Sciatic nerve (tissue), 2 donors: ENCODE measurements around the gene ZNF28. TPM values are rescaled to one million over a fixed set of nuclear protein-coding genes. Genes with fewer than 3 reads are reported as not detected.
"Not testable (repeated sequence)": the region's sequence is repeated elsewhere in the genome, so short reads cannot be mapped to it uniquely, and the experiment has no call there.

Source experiments
- ATAC-seq: fragments of 200-7000 bp; cut with Tn5 transposase; one replicate; pipeline ENCODE4 v1.9.1; 2020; ENCODE audit warnings: mild to moderate bottlenecking, moderate library complexity
- DNase-seq: peaks from one replicate; pipeline ENCODE4 v3.0.0-alpha.2; 2020; ENCODE audit warnings: low spot score
- intact Hi-C: fragments of 100-400 bp; cut with DNase I; formaldehyde crosslinking; loops from one replicate; pipeline ENCODE4 v1.14.2; 2022
- total RNA-seq: library from RNA; stranded (reverse); fragmentation: NEBNext Ultra II Directional; extraction: Animal tissue kit (Norgen Biotek cat#: 25700); gene quantifications from one replicate; pipeline ENCODE4 v1.2.1, GENCODE V29; 2021
- donor health status: DM: no; HTN: no; CAD: no.
- donor health status: DM: no; HTN: no; CAD: no.

The ZNF28 gene
- 18.1 TPM for total RNA-seq

DNA sequence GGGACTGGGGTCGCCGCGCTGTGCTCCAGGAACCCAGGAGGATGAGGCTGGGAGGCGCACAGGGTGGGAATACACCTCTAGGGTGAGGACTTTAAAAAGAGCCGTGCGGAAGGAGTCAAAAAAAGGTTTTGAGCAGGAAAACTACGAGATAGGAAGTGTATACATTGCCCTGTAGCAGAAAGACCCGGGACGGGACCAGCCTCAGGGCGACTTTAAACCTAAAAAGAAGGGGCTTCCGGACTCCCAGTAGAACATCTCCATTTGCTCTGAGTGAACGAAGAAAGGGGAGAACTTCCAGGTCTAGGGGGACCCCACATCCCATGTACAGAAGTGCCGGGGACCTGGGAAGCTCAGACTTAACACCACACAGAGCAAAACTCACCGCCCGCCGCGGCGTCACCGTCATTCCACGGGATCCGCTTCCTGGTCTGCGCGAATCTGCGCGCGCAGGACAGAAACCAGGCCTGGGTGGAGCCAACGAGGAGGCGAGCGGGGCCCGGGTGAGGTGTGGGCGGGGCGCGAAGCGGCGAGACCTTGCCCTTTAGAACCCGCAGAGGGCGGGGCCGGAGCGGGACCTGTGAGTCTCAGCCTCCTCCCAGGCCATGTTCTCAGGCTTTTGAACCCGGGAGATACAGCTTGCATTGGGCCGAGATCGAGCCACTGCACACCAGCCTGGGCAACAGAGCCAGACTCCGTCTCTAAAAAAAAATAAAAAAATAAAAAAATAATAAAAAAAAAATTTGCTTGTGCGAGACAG is at the start of gene ZNF28:
TSS of gene ZNF28 (minus strand) at position 430 of the 757 bp plus-strand sequence. CDS start 3,675 bp downstream, outside the sequence.
- intact Hi-C loops = not testable (repeated sequence)
- DNase-seq (peak; percentile 80), ATAC-seq (peak; percentile 100)

DNA sequence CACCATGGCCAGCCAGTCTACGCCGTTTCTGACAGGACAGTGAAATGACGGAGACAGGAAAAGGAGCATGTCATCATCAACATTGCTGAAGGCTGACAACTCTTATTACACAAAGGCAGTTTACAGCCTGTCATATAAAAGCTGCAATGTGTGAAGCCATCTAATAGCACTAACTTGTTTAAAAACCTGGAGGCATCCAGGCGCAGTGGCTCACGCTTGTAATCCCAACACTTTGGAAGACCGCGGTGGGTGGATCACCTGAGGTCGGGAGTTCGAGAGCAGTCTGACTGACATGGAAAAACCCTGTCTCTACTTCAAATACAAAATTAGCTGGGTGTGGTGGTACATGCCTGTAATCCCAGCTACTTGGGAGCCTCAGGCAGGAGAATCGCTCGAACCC is 46.6 kb upstream of the ZNF28 start:
- DNase-seq = not testable (repeated sequence)

DNA sequence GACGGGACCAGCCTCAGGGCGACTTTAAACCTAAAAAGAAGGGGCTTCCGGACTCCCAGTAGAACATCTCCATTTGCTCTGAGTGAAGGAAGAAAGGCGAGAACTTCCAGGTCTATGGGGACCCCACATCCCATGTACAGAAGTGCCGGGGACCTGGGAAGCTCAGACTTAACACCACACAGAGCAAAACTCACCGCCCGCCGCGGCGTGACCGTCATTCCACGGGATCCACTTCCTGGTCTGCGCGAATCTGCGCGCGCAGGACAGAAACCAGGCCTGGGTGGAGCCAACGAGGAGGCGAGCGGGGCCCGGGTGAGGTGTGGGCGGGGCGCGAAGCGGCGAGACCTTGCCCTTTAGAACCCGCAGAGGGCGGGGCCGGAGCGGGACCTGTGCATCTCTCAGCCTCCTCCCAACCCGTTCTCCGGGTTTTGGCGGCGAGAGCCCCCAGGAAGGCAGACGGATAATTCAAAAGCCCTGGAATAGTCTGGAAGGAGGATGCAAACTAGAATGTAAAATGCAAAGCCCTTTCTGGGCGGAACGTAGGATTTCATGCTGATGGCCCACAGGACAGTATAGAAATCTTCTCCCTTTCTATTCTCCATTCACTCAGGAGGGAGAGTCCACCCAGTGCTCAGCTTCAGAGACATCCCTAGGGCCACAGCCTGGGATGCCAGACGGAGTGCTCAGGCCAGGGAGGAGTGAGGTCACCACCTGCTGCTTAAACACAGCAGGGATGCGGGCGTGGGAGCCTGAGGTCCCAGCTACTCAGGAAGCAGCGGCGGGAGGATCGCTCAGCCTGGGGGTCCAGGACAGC is 36.2 kb upstream of the ZNF28 start, which contains the start of gene ZNF468:
TSS of gene ZNF468 (minus strand) at position 242 of the 814 bp plus-strand sequence. CDS start 3,347 bp downstream, outside the sequence.
- intact Hi-C loops = not testable (repeated sequence)
- ATAC-seq (peak; percentile 100), DNase-seq (peak; percentile 89)

More for the DNA sequence above, 46.6 kb upstream of the ZNF28 start:
- intact Hi-C loops, ATAC-seq: not testable (repeated sequence)

DNA sequence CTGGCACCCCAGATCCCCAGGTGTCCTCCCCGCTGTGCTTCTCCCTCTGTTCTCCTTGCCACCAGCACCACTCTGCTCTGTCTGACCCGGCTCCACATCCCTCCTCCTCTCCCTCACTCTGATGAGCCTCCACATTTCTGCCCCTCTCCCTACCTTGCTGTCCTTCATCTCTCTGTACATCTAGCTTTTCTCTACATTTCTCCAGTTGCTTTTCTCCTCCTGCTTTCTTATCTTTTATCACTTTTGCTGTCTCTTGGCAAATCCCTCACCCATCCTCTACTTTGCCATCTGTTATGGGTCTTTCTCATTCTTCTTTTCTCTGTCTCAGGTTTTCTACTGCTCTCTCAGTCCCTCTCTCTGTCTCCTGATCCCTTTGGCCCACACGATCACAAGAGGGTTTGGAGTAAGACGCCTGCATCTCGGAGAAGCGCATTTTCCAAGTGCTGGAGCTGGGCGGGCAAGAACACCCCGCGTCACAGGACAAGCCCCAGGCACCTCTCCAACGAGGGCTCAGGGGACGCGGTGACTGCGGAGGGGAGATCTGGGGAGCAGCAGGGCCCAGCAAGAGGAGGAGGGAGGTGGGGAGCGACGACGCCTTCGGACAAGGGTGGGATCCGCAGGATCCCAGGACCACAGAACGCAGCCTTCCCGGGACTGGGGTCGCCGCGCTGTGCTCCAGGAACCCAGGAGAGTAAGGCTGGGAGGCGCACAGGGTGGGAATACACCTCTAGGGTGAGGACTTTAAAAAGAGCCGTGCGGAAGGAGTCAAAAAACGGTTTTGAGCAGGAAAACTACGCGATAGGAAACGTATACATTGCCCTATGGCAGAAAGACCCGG is 35.3 kb upstream of the ZNF28 start:
- intact Hi-C loops, DNase-seq: not testable (repeated sequence)
- ATAC-seq = peak; percentile 48

DNA sequence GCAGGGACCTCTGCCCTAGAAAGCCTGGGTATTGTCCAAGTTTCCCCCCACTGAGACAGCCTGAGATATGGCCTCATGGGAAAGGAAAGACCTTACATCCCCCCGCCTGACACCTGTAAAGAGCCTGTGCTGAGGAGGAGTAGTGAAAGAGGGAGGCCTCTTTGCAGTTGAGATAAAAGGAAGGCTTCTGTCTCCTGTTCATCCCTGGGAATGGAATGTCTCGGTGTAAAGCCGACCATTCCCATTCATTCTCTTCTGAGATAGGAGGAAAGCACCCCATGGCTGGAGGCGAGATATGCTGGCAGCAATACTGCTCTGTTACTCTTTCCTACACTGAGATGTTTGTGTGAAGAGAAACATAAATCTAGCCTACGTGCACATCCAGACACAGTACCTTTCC is 25.9 kb upstream of the ZNF28 start:
- ATAC-seq, intact Hi-C loops, DNase-seq: not testable (repeated sequence)

DNA sequence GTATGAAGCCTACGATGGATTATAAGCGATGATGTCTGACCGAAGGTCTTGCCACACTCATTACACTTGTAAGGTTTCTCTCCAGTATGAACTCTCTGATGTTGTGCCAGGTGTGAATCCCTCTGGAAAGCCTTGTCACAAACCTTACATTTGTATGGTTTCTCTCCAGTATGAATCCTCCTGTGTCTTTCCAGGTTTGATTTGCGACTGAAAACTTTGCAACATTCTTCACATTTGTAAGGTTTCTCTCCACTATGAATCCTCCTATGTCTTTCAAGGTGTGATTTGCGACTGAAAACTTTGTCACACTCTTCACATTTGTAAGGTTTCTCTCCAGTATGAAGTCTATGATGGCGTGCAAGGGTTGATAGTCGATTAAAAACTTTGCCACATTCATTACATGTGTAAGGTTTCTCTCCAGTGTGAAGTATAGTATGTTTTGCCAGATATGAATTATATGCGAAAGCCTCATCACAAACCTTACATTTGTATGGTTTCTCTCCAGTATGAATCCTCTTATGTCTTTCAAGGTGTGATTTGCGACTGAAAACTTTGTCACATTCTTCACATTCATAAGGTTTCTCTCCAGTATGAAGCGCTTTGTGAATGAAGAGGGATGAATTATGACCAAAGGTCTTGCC is 19.5 kb upstream of the ZNF28 start:
- intact Hi-C loops, DNase-seq, ATAC-seq: not testable (repeated sequence)

DNA sequence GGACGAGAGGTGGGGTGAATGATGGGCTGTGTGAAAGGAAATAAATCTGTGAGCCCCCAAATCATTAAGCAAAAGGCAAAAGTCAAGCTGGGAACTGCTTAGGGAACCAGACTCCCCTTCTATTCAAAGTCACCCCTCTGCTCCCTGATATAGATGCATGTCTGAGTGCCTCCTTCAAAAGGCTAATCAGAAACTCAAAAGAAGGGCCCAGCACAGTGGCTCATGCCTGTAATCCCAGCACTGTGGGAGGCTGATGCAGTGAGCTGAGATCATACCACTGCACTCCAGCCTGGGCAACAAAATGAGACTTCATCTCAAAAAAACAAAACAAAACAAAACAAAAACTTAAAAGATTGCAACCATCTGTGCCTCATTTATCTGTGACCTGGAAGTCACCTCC is 12.9 kb upstream of the ZNF28 start:
- intact Hi-C loops, ATAC-seq, DNase-seq: not testable (repeated sequence)

DNA sequence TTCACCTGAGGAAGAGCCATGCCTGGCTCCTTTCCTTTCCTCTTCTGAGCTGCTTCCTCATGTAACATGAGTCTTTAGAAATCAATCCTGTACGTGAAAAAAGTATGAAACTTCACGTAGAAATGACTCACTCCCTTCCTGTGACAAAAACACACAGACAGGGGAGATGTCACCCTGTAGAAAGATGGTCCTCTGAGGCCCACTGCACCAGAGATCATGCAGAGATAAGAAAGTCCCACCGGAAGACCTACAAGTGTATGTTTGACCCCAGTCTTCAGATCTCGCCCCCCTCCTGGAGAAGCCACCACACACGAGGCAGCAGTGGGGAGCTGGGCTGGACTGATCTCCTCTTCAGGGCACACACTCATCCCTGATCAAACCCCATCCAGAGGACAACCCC is 12.1 kb upstream of the ZNF28 start:
- intact Hi-C loops = not testable (repeated sequence)

DNA sequence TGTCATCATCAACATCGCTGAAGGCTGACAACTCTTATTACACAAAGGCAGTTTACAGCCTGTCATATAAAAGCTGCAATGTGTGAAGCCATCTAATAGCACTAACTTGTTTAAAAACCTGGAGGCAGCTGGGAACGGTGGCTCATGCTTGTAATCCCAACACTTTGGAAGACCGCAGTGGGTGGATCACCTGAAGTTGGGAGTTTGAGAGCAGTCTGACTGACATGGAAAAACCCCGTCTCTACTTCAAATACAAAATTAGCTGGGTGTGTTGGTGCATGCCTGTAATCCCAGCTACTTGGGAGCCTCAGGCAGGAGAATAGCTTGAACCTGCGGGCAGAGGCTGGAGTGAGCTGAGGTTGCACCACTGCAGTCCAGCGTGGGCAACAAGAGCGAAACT is 8.4 kb upstream of the ZNF28 start:
- intact Hi-C loops, ATAC-seq, DNase-seq: not testable (repeated sequence)

More for the DNA sequence above, 12.1 kb upstream of the ZNF28 start:
- not testable (repeated sequence) for ATAC-seq, DNase-seq

DNA sequence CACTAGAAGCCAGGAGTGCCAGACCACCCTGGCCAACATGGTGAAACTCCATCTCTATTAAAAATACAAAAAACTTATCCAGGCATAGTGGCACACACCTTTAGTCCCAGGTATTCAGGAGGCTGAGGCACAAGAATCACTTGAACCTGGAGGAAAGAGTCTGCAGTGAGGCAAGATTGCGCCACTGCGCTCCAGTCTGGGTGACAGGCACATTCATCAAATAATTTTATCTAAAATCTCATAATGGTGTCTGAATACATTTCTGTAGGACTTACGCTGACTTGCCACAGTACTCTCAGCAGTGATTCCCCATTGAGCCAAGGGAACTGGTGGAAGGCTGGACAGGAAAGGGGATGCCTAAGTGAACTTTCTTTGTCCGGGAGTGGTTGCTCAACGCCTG is 4.3 kb upstream of the ZNF28 start:
- intact Hi-C loops = no loop called here
- no peak for DNase-seq
- ATAC-seq = no peak

DNA sequence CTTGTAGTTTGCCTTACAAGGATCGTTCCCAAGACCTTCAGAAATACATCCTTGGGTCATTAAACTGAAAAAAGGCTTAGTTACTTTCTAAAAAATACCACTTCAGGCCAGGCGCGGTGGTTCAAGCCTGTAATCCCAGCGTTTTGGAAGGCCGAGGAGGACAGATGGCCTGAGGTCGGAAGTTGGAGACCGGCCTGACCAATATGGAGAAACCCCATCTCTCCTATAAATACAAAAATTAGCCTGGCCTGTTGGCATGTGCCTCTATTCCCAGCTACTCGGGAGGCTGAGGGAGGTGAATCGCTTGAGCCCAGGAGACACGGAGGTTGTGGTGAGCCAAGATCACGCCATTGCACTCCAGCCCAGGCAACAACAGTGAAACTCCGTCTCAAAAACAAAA is 2.2 kb upstream of the ZNF28 start:
- ATAC-seq = no peak
- no peak for DNase-seq
- intact Hi-C loops = no loop called here

DNA sequence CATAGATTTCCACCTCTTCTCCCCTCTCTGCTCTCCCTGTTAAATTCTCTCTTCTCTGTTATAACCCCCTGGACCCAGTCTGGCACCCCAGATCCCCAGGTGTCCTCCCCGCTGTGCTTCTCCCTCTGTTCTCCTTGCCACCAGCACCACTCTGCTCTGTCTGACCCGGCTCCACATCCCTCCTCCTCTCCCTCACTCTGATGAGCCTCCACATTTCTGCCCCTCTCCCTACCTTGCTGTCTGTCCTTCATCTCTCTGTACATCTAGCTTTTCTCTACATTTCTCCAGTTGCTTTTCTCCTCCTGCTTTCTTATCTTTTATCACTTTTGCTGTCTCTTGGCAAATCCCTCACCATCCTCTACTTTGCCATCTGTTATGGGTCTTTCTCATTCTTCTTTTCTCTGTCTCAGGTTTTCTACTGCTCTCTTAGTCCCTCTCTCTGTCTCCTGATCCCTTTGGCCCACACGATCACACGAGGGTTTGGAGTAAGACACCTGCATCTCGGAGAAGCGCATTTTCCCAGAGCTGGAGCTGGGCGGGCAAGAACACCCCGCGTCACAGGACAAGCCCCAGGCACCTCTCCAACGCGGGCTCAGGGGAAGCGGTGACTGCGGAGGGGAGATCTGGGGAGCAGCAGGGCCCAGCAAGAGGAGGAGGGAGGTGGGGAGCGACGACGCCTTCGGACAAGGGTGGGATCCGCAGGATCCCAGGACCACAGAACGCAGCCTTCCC is 795 bp downstream of the ZNF28 start:
- intact Hi-C loops, DNase-seq: not testable (repeated sequence)
- peak; percentile 70 for ATAC-seq

DNA sequence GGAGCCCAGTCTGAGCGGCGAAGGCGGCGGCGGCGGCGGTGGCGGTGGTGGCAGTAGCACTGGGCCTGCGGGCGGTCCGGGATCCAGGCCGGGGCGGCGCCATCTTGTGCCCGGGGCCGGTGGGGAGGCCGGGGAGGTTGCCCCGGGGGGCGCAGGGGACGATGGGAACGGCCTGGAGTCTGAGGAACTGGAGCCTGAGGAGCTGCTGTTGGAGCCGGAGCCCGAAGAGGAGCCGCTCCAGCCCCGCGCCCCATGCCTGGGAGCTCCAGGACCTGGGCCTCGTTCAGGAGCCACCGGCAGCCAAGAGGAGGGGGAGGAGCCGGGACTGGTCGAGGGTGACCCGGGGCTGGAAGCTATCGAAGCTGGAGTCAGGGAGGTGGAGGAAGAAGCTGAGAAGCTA is 11.6 kb downstream of the ZNF28 start:
- DNase-seq (no peak), ATAC-seq (no peak)
- intact Hi-C loops = no loop called here

DNA sequence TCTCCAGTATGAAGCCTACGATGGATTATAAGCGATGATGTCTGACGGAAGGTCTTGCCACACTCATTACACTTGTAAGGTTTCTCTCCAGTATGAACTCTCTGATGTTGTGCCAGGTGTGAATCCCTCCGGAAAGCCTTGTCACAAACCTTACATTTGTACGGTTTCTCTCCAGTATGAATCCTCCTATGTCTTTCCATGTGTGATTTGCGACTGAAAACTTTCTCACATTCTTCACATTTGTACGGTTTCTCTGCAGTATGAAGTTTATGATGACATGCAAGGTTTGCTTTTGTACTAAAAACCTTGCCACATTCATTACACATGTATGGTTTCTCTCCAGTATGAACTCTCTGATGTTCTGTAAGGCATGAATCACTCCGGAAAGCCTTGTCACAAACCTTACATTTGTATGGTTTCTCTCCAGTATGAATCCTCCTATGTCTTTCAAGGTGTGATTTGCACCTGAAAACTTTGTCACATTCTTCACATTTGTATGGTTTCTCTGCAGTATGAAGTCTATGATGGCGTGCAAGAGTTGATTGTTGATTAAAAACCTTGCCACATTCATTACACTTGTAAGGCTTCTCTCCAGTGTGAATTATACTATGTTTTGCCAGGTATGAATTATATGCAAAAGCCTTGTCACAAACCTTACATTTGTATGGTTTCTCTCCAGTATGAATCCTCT is 21.3 kb downstream of the ZNF28 start:
- intact Hi-C loops = not testable (repeated sequence)

DNA sequence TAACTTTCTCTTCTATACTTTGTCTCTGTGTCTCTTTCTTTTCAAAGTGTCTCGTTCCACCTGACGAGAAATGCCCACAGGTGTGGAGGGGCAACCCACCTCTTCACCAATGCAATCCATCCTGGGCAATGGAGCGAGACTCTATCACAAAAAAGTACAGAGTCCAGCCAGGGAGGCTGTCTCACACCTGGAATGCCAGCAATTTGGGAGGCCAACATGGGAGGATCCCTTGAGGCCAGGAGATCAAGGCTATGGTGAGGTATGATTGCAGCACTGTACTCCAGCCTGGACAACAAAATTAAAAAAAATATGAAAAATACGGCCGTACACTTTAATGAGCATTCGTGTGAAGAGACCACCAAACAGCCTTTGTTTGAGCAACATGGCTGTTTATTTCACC is 32.0 kb downstream of the ZNF28 start:
- ATAC-seq = no peak
- intact Hi-C loops = no loop called here

More for the DNA sequence above, 21.3 kb downstream of the ZNF28 start:
- DNase-seq, ATAC-seq: not testable (repeated sequence)

DNA sequence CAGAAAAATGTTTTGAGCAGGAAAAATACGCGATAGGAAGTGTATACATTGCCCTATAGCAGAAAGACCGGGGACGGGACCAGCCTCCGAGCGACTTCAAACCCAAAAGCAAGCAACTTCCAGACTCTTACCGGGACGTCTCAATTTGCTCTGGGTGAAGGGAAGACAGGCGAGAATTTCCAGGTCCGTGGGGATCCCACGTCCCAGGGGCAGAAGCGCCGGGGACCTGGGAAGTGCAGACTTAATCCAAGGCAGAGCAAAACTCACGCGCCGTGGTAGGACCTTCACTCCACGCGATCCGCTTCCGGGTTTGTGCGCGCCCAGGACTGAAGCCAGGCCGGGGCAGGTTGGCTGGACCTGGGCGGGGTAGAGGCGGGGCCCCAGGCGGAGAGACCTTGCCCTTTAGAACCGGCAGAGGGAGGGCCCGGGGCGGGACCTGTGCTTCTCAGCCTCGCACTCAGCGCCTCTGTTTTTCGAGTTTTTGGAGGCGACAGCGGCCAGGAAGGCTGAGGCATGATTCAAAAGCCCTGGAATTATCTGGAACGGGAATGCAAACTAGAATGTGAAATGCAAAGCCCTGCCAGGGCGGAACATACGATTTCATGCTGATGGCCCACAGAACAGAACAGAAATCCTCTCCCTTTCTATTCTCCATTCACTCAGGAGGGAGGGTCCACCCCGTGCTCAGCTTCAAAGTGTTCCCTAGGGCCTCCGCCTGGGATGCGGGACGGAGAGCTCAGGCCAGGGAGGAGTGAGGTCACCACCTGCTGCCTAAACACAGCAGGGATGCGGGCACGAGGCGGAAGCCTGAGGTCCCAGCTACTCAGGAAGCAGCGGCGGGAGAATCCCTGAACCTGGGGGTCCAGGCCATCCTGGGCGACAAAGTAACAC is 34.7 kb downstream of the ZNF28 start, which contains the start of gene ZNF600:
TSS of gene ZNF600 (minus strand) at position 328 of the 891 bp plus-strand sequence. CDS start 7,903 bp downstream, outside the sequence.
- peak; percentile 98 for ATAC-seq
- intact Hi-C loops = not testable (repeated sequence)

More for the DNA sequence above, 32.0 kb downstream of the ZNF28 start:
- DNase-seq = no peak

More for the DNA sequence above, 34.7 kb downstream of the ZNF28 start, which contains the start of gene ZNF600:
- peak; percentile 82 for DNase-seq
